ENCODE measurements around the gene SCLT1. TPM values are rescaled to one million over a fixed set of nuclear protein-coding genes. Genes with fewer than 3 reads are reported as not detected.

SCLT1 gene
- total and polyA plus RNA-seq, 2 of the 13 experiments (the other 11 are each of a cell fraction or from before 2014, with no cell fraction given) = 1.5 to 8.7 TPM

DNA sequence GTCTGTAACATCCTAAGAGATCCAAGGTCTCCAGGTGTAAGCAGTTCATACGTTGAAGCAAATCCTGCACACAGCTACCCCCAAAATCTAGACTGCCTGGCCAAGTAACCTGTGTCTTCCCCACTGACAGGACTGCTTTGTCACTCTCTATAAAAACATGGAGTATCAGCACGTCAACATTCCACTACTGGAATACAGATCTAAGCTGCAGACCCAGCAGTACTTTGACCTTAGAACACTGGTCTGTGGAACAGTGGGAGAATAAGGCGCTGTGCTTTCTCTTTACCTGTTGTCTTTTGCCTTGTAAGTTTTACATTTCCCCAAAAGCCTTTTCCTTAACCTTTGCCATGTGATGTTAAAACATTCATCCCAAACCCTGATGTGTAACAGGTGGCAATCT lies 146.4 kb downstream of the SCLT1 start (continued):
- TF ChIP-seq, protein P1, sequence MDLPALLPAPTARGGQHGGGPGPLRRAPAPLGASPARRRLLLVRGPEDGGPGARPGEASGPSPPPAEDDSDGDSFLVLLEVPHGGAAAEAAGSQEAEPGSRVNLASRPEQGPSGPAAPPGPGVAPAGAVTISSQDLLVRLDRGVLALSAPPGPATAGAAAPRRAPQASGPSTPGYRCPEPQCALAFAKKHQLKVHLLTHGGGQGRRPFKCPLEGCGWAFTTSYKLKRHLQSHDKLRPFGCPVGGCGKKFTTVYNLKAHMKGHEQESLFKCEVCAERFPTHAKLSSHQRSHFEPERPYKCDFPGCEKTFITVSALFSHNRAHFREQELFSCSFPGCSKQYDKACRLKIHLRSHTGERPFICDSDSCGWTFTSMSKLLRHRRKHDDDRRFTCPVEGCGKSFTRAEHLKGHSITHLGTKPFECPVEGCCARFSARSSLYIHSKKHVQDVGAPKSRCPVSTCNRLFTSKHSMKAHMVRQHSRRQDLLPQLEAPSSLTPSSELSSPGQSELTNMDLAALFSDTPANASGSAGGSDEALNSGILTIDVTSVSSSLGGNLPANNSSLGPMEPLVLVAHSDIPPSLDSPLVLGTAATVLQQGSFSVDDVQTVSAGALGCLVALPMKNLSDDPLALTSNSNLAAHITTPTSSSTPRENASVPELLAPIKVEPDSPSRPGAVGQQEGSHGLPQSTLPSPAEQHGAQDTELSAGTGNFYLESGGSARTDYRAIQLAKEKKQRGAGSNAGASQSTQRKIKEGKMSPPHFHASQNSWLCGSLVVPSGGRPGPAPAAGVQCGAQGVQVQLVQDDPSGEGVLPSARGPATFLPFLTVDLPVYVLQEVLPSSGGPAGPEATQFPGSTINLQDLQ (CRISPR knock-in tag; IDR thresholded peaks at IDR 0.05) = no peak
- no peak for TF ChIP-seq SMARCE1 (IDR thresholded peaks at IDR 0.05; ENCODE audit: borderline replicate concordance)
- no peak for TF ChIP-seq ZBTB4 (CRISPR knock-in tag; IDR thresholded peaks at IDR 0.05; ENCODE audit: borderline replicate concordance)
- TF ChIP-seq IKZF5 (CRISPR knock-in tag; IDR thresholded peaks at IDR 0.05) = no peak
- TF ChIP-seq HNF4A (CRISPR knock-in tag; IDR thresholded peaks at IDR 0.05) = peak; percentile 54

- CTCF ChIA-PET (ENCODE audit: low intra/inter-chr PET ratio, low total read pairs) = no interaction called here
- in situ Hi-C loops (cut with HindIII; ENCODE audit: extremely low pct_ligation_motif_present, low pct_unique_long_range_greater_than_20kb) = no loop called here
- TF ChIP-seq ZNF609 (CRISPR knock-in tag; IDR thresholded peaks at IDR 0.05; ENCODE audit: borderline replicate concordance) (no peak), SKIL (CRISPR knock-in tag; IDR thresholded peaks at IDR 0.05; ENCODE audit: borderline replicate concordance) (no peak)
Measured at GRCh38 chr4:128942607-128943006, 150.7 kb downstream of the SCLT1 start.

More at GRCh38 chr4:128942607-128943006, 150.7 kb downstream of the SCLT1 start:
- no TSS peak for BruUV-seq (replicated peaks)
- POLR2A ChIA-PET = no interaction called here
- H3K36me3 ChIP-seq (replicated peaks in 1 of 2; ENCODE audit: control insufficient read depth in 1 of 2, insufficient read depth in 2 of 2, low read length in 2 of 2) = no peaks in the 10 kb centered on the region
- H3K27me3 ChIP-seq (ENCODE audit: control insufficient read depth in 1 of 2, insufficient read depth in 2 of 2, low read length in 2 of 2) = no peaks in the 10 kb centered on the region
- 92% methylated on average over 1 of the region's 1 CpG for WGBS (ENCODE audit: low lambda C conversion rate)
- no peak for DNase-seq (ENCODE audit: low spot score)
- peaks cover 8% of the 10 kb centered on the region; the same call in 1 of the 2 replicates for H3K4me1 ChIP-seq (ENCODE audit: insufficient read depth, low read length)
- H3K27ac ChIP-seq (ENCODE audit: extremely low read length, insufficient read depth, low read length) = no peak overlapping the region
- no peak overlapping the region for H2AFZ ChIP-seq (ENCODE audit: low read length)
- H4K20me1 ChIP-seq (ENCODE audit: insufficient read depth, low read length) = no peaks in the 10 kb centered on the region
- intact Hi-C loops (cut with micrococcal nuclease; ENCODE audit: unreplicated experiment) = no loop called here
- no peak overlapping the region for H3K9ac ChIP-seq (ENCODE audit: insufficient read depth, low read depth, low read length)
- H3K4me2 ChIP-seq (ENCODE audit: low read depth, low read length) = no peak overlapping the region
- H3K4me3 ChIP-seq (replicated peaks in 1 of 3; ENCODE audit: insufficient read depth in 1 of 3, low read depth in 2 of 3, low read length in 3 of 3) = no peak overlapping the region
- ATAC-seq = no peak
- no peaks in the 10 kb centered on the region for H3K79me2 ChIP-seq (ENCODE audit: insufficient read depth, low read length)
- no peaks in the 10 kb centered on the region for H3K9me3 ChIP-seq (ENCODE audit: low read length)
- FAIRE-seq = no peak

All from HepG2 (cell line).